Tibial nerve (tissue), 4 donors: Measurements from ENCODE around the gene ZNF385B. TPM values are rescaled to one million over a fixed set of nuclear protein-coding genes. Genes with fewer than 3 reads are reported as not detected.
"Not testable (repeated sequence)": the region's sequence is repeated elsewhere in the genome, so short reads cannot be mapped to it uniquely, and the experiment has no call there.

Experiments
- DNase-seq, 2 donors: peaks; one replicate each; pipeline ENCODE4 v3.0.0-alpha.2; 2019; ENCODE audit warnings: low spot score in 2 of 2
- H3K27ac ChIP-seq, 4 donors: fragments of 200-600 bp; sonication (generic) in 3 of 4; one replicate each; pipeline ENCODE4 v1.5.1; 2017 to 2019; ENCODE audit warnings: mild to moderate bottlenecking in 1 of 4
- H3K27me3 ChIP-seq, 2 donors: fragments of 200-600 bp; sonication (generic) in 1 of 2; one replicate each; pipeline versions ENCODE4 v1.5.1 to v1.6.0; 2017 to 2019
- H3K36me3 ChIP-seq, 3 donors: fragments of 200-600 bp; sonication (generic); one replicate each; pipeline ENCODE4 v1.5.1; 2018 to 2019
- H3K4me1 ChIP-seq, 4 donors: fragments of 200-600 bp; sonication (generic) in 3 of 4; one replicate each; pipeline ENCODE4 v1.5.1; 2017 to 2019
- H3K4me3 ChIP-seq, 4 donors: fragments of 200-600 bp; sonication (generic) in 3 of 4; one replicate each; pipeline ENCODE4 v1.5.1; 2017 to 2019; ENCODE audit warnings: mild to moderate bottlenecking in 1 of 4, moderate library complexity in 1 of 4
- H3K9me3 ChIP-seq, 4 donors: fragments of 200-600 bp; sonication (generic) in 3 of 4; one replicate each; pipeline ENCODE4 v1.5.1; 2017 to 2019
- EP300 ChIP-seq, 2 donors: sonication (generic); formaldehyde crosslinking; IDR thresholded peaks; one replicate each; pipeline ENCODE4 v1.6.1; 2017; ENCODE audit warnings: antibody characterized with exemption in 2 of 2, mild to moderate bottlenecking in 1 of 2
- POLR2A ChIP-seq, 2 donors: fragments of 450-650 bp; IDR thresholded peaks; one replicate each; pipeline ENCODE4 v1.6.1; 2017; ENCODE audit warnings: antibody characterized with exemption in 2 of 2, mild to moderate bottlenecking in 2 of 2, moderate library complexity in 2 of 2
- WGBS, 2 donors: methylation state at CpG; one replicate each; pipeline ENCODE4 v1.1.5; 2018; 5-methylcytosine and 5-hydroxymethylcytosine counted together
- total RNA-seq, 4 donors: library from RNA; depleted of rRNA; stranded (reverse); fragments of >200 nt; gene quantifications; one replicate each; pipeline ENCODE4 v1.1.0, GENCODE V29; 2016
- TF ChIP-seq, protein P1 (sequence below), 5 experiments: fragments of 200-600 bp in 3 of 5; fragments of 450-650 bp in 2 of 5; sonication (generic) in 3 of 5; IDR thresholded peaks; one replicate each; pipeline ENCODE4 v1.5.1; 2016 to 2019; ENCODE audit warnings: antibody characterized with exemption in 5 of 5, mild to moderate bottlenecking in 3 of 5, moderate library complexity in 2 of 5

The ZNF385B gene
- total RNA-seq, 4 donors from 2014 or later, result 1.2 to 3.9 (median 2.6) TPM

DNA sequence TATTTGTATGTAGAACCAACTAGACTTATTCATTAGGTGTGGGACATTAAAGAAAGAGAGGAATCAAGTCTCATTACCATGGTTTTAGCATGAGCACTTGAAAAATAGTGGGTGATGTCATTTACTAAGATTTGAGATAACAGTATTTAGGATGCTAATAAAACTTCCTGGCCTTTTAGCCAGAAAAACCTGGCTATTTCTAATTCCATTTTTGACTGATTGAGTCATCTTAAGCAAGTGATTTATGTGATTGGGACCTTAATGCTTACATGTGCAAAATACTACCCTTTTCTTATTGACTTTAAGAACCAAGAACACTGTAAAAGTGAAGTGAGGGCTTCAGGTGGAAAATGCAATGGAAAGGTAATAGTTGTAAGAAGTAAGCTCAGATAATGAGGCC, 400.0 kb downstream of the ZNF385B start:
- H3K4me1 ChIP-seq, result no peaks in the 10 kb centered on the region
- H3K4me3 ChIP-seq, result no peak overlapping the region
- H3K9me3 ChIP-seq, result no peaks in the 10 kb centered on the region
- TF ChIP-seq EP300 (IDR thresholded peaks at IDR 0.05) (no peak), POLR2A (IDR thresholded peaks at IDR 0.05) (no peak)
- TF ChIP-seq, protein P1, sequence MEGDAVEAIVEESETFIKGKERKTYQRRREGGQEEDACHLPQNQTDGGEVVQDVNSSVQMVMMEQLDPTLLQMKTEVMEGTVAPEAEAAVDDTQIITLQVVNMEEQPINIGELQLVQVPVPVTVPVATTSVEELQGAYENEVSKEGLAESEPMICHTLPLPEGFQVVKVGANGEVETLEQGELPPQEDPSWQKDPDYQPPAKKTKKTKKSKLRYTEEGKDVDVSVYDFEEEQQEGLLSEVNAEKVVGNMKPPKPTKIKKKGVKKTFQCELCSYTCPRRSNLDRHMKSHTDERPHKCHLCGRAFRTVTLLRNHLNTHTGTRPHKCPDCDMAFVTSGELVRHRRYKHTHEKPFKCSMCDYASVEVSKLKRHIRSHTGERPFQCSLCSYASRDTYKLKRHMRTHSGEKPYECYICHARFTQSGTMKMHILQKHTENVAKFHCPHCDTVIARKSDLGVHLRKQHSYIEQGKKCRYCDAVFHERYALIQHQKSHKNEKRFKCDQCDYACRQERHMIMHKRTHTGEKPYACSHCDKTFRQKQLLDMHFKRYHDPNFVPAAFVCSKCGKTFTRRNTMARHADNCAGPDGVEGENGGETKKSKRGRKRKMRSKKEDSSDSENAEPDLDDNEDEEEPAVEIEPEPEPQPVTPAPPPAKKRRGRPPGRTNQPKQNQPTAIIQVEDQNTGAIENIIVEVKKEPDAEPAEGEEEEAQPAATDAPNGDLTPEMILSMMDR (IDR thresholded peaks at IDR 0.05), result no peak
- no peak for DNase-seq
- H3K36me3 ChIP-seq, result no peaks in the 10 kb centered on the region
- H3K27me3 ChIP-seq, result no peaks in the 10 kb centered on the region
- H3K27ac ChIP-seq, result no peak overlapping the region

DNA sequence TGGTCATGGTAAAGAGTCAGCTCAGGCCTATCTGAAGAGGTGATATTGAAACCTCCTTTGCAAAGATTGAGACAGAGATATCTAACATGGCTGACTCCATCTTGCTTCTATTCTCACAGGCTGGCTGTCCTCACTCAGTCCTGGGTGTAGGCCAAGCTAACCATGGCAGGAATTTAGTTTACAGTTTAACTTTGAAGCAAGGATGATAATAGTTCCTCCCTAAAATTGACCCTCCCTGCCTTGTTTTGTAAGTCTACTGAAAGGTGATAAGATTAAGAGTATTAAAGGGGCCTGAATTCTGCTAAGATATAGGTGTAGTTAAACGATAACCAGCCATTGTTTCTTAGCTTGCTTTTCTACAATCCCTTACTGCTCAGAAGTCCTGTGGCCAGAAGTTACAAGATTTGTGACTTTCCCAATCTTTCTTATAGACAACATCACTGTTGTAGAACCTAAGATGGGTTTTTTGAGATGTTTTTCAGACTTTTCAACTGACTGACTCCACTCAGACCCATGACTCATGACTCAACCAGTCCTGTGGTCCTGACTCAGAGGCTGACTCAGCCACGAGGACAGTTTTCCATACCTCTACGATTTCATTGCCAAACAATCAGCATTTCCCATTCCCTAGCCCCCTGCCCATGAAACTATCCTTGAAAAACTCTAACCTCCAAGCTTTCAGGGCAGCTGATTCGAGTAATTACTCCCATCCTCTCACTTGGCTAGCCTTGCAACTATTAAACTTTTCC, 401.1 kb downstream of the ZNF385B start:
- WGBS, 2 donors, result 62 to 64% methylated on average over 4 of the region's 4 CpGs

DNA sequence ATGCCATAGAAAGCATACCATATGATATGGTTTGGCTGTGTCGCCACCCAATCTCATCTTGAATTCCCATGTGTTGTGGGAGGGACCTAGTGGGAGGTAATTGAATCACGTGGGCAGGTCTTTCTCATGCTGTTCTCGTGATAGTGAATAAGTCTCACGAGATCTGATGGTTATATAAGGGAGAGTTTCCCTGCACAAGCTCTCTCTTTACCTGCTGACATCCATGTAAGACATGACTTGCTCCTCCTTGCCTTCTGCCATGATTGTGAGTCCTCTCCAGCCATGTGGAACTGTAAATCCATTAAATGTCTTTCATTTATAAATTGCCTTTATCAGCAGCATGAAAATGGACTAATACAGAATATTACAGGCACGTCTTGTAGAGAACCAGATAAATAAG, 403.3 kb downstream of the ZNF385B start:
- not testable (repeated sequence) for H3K36me3 ChIP-seq, H3K4me3 ChIP-seq, DNase-seq, H3K27me3 ChIP-seq, H3K27ac ChIP-seq, H3K9me3 ChIP-seq, H3K4me1 ChIP-seq
- 83 to 92% methylated on average over 5 of the region's 5 CpGs for WGBS, 2 donors

More for the DNA sequence above, 401.1 kb downstream of the ZNF385B start:
- Histone ChIP-seq H3K9me3 (no peaks in the 10 kb centered on the region), H3K36me3 (no peaks in the 10 kb centered on the region), H3K27ac (peak overlapping the region in 1 of 4 donors; percentile 11), H3K4me1 (no peaks in the 10 kb centered on the region), H3K4me3 (no peak overlapping the region), H3K27me3 (no peaks in the 10 kb centered on the region)
- TF ChIP-seq EP300 (IDR thresholded peaks at IDR 0.05) (no peak), POLR2A (IDR thresholded peaks at IDR 0.05) (no peak)
- TF ChIP-seq, protein P1 (IDR thresholded peaks at IDR 0.05), result no peak
- DNase-seq, result no peak

DNA sequence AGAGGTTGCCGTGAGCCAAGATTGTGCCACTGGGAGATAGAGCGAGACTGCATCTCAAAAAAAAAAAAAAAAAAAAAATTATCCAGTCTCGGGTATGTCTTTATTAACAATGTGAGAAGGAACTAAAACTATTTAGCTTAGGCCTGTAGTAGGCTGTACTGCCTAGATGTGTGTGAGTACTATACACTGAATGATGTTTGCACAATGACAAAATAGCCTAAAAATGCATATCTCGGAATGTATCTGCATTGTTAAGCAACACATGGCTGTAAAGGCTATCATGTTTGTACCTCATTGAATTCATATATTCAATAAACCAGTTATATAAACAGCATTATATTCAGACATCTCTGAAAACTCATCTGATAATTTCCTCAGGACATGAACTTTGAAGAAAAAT, 405.6 kb downstream of the ZNF385B start:
- H3K9me3 ChIP-seq, result no peaks in the 10 kb centered on the region
- H3K4me1 ChIP-seq, result no peaks in the 10 kb centered on the region
- no peaks in the 10 kb centered on the region for H3K27me3 ChIP-seq
- no peak overlapping the region for H3K27ac ChIP-seq
- no peak for TF ChIP-seq POLR2A (IDR thresholded peaks at IDR 0.05)
- H3K4me3 ChIP-seq, result no peak overlapping the region
- no peaks in the 10 kb centered on the region for H3K36me3 ChIP-seq
- DNase-seq, result no peak
- WGBS, 2 donors, result 90 to 94% methylated on average over 4 of the region's 4 CpGs

DNA sequence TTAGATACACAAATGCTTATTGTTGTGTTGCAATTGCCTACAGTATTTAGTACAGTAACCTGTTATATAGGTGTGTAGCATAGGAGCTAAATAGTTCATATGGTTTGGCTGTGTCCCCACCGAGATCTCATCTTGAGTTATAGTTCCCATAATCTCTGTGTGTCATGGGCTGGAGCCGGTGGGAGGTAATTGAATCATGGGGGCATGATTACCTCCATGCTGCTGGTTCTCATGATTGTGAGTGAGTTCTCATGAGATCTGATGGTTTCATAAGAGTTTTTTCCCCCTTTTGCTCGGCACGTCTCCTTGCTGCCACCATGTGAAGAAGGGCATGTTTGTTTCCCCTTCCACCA, 406.3 kb downstream of the ZNF385B start:
- no peak overlapping the region for H3K27ac ChIP-seq
- H3K9me3 ChIP-seq, result no peaks in the 10 kb centered on the region
- WGBS, 2 donors, result 90 to 92% methylated on average over 4 of the region's 4 CpGs
- no peak for DNase-seq
- TF ChIP-seq EP300 (IDR thresholded peaks at IDR 0.05) (no peak), POLR2A (IDR thresholded peaks at IDR 0.05) (no peak)
- TF ChIP-seq, protein P1 (IDR thresholded peaks at IDR 0.05), result no peak
- H3K27me3 ChIP-seq, result no peaks in the 10 kb centered on the region
- no peaks in the 10 kb centered on the region for H3K36me3 ChIP-seq
- H3K4me3 ChIP-seq, result no peak overlapping the region
- H3K4me1 ChIP-seq, result no peaks in the 10 kb centered on the region

DNA sequence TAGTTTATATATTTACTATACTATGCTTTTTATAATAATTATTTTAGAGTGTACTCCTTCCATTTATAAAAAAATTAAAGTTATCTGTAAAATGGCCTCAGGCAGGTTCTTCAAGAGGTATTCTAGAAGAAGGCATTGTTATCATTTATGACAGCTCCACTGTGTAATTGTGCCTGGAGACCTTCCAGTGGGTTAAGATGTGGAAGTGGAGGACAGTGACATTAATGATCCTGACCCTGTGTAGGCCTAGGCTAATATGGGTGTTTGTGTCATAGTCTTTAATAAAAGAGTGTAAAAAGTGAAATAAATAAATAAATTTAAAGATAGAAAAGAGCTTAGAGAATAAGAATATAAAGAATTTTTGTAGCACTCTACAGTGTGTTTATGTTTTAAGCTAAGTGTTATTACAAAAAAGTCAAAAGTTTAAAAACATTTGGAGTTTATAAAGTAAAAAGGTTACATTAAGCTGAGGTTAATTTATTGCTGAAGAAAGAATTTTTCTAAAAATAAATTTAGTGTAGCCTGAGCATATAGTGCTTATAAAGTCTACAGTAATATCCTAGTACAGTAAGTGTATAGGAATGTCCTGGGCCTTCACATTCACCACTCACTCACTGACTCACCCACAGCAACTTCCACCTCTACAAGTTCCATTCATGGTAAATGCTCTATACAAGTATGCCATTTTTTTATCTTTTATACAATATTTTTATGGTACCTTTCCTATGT, 406.8 kb downstream of the ZNF385B start:
- Histone ChIP-seq H3K27ac (no peak overlapping the region), H3K9me3 (no peaks in the 10 kb centered on the region), H3K4me3 (no peak overlapping the region), H3K36me3 (no peaks in the 10 kb centered on the region), H3K4me1 (no peaks in the 10 kb centered on the region), H3K27me3 (no peaks in the 10 kb centered on the region)
- no peak for DNase-seq
- TF ChIP-seq POLR2A (IDR thresholded peaks at IDR 0.05), result no peak
- no peak for TF ChIP-seq EP300 (IDR thresholded peaks at IDR 0.05)
- TF ChIP-seq, protein P1 (IDR thresholded peaks at IDR 0.05), result no peak
